Mesenchymal stem cell (in vitro differentiated cells and primary cell): ENCODE results near the gene PRPSAP1.
A peak's percentile ranks its signal among the peaks of the same experiment; 100 is the strongest.

ENCODE experiments used
- DNase-seq: peaks from one replicate; pipeline ENCODE4 v3.0.0-alpha.2; 2013
- H2AFZ ChIP-seq: one replicate; pipeline ENCODE4 v1.6.1; 2013; ENCODE audit warnings: low read depth, mild to moderate bottlenecking, control low read depth, inconsistent platforms, low read length, moderate library complexity
- H2AK5ac ChIP-seq: 2 replicates; pipeline ENCODE4 v1.6.1; 2013; ENCODE audit warnings: low read length, moderate library complexity, mild to moderate bottlenecking, inconsistent platforms; ENCODE audit not compliant: severe bottlenecking
- H2BK120ac ChIP-seq: one replicate; pipeline ENCODE4 v1.6.1; 2013; ENCODE audit warnings: low read depth, mild to moderate bottlenecking, inconsistent platforms, low read length, moderate library complexity
- H2BK12ac ChIP-seq, 2 experiments: one replicate each; pipeline ENCODE4 v1.6.1; 2013; ENCODE audit warnings: inconsistent platforms in 2 of 2, low read length in 2 of 2, mild to moderate bottlenecking in 2 of 2, moderate library complexity in 2 of 2, control low read depth in 1 of 2
- H2BK15ac ChIP-seq: one replicate; pipeline ENCODE4 v1.6.1; 2013; ENCODE audit warnings: mild to moderate bottlenecking, low read depth, inconsistent platforms; ENCODE audit not compliant: poor library complexity, severe bottlenecking
- H2BK5ac ChIP-seq: 2 replicates; pipeline ENCODE4 v1.6.1; 2013; ENCODE audit warnings: low read depth, mild to moderate bottlenecking, low read length, control low read depth, inconsistent platforms; ENCODE audit not compliant: poor library complexity, severe bottlenecking
- H3K14ac ChIP-seq, 2 experiments: one replicate each; pipeline ENCODE4 v1.6.1; 2013; ENCODE audit warnings: inconsistent platforms in 2 of 2, low read length in 2 of 2, control low read depth in 1 of 2, mild to moderate bottlenecking in 1 of 2, moderate library complexity in 1 of 2
- H3K18ac ChIP-seq, 2 experiments: one replicate each; pipeline ENCODE4 v1.6.1; 2013; ENCODE audit warnings: inconsistent platforms in 2 of 2, low read length in 2 of 2, control low read depth in 1 of 2, low read depth in 1 of 2, mild to moderate bottlenecking in 1 of 2
- H3K23ac ChIP-seq, 2 experiments: one replicate each; pipeline ENCODE4 v1.6.1; 2013; ENCODE audit warnings: inconsistent platforms in 2 of 2, low read length in 2 of 2, mild to moderate bottlenecking in 2 of 2, moderate library complexity in 2 of 2, control low read depth in 1 of 2
- H3K27ac ChIP-seq: 2 replicates; pipeline ENCODE4 v1.5.1; 2013; ENCODE audit warnings: mild to moderate bottlenecking, moderate library complexity, low read length, control low read depth, inconsistent platforms; ENCODE audit not compliant: poor library complexity, severe bottlenecking
- H3K27me3 ChIP-seq, 2 experiments: 2 replicates each; pipeline versions ENCODE4 v1.6.1 to v1.7.0; 2013; ENCODE audit warnings: low read length in 2 of 2, mild to moderate bottlenecking in 2 of 2, moderate library complexity in 2 of 2, control low read depth in 1 of 2, inconsistent platforms in 1 of 2; ENCODE audit not compliant: control insufficient read depth in 1 of 2, insufficient read depth in 1 of 2
- H3K36me3 ChIP-seq, 2 experiments: 2 replicates each; pipeline versions ENCODE4 v1.6.1 to v1.7.0; 2013; ENCODE audit warnings: low read length in 2 of 2, control low read depth in 1 of 2, inconsistent platforms in 1 of 2, low read depth in 1 of 2, mild to moderate bottlenecking in 1 of 2; ENCODE audit not compliant: insufficient read depth in 2 of 2, control insufficient read depth in 1 of 2
- H3K4ac ChIP-seq, 2 experiments: one replicate each; pipeline ENCODE4 v1.6.1; 2013; ENCODE audit warnings: inconsistent platforms in 2 of 2, low read length in 2 of 2, mild to moderate bottlenecking in 2 of 2, moderate library complexity in 2 of 2, control low read depth in 1 of 2, low read depth in 1 of 2
- H3K4me1 ChIP-seq: 2 replicates; pipeline ENCODE4 v1.6.1; 2013; ENCODE audit warnings: low read depth, low read length, control low read depth; ENCODE audit not compliant: control insufficient read depth, insufficient read depth
- H3K4me2 ChIP-seq: 2 replicates; pipeline ENCODE4 v1.6.1; 2013; ENCODE audit warnings: low read length, mild to moderate bottlenecking, inconsistent platforms; ENCODE audit not compliant: poor library complexity, severe bottlenecking
- H3K4me3 ChIP-seq, 2 experiments: 2 replicates each; pipeline versions ENCODE4 v1.5.1 to v1.7.0; 2013; ENCODE audit warnings: low read length in 2 of 2, mild to moderate bottlenecking in 2 of 2, control low read depth in 1 of 2, low read depth in 1 of 2; ENCODE audit not compliant: insufficient read depth in 1 of 2
- H3K79me1 ChIP-seq: replicated peaks from 2 replicates; pipeline ENCODE4 v1.6.1; 2013; ENCODE audit warnings: mild to moderate bottlenecking, control low read depth, low read length, inconsistent platforms; ENCODE audit not compliant: poor library complexity, severe bottlenecking
- H3K9ac ChIP-seq: 2 replicates; pipeline ENCODE4 v1.7.0; 2013; ENCODE audit warnings: mild to moderate bottlenecking, low read length, moderate library complexity
- H3K9me3 ChIP-seq: 2 replicates; pipeline ENCODE4 v1.7.0; 2013; ENCODE audit warnings: mild to moderate bottlenecking, low read length; ENCODE audit not compliant: control insufficient read depth
- H4K8ac ChIP-seq: one replicate; pipeline ENCODE4 v1.6.1; 2013; ENCODE audit warnings: inconsistent platforms, mild to moderate bottlenecking, low read length, moderate library complexity
- H4K91ac ChIP-seq: one replicate; pipeline ENCODE4 v1.6.1; 2013; ENCODE audit warnings: mild to moderate bottlenecking, low read length, inconsistent platforms
- WGBS: methylation state at CpG from one replicate; pipeline ENCODE4 v1.1.7; 2013; ENCODE audit warnings: mixed read lengths; 5-methylcytosine and 5-hydroxymethylcytosine counted together

PRPSAP1 gene

DNA sequence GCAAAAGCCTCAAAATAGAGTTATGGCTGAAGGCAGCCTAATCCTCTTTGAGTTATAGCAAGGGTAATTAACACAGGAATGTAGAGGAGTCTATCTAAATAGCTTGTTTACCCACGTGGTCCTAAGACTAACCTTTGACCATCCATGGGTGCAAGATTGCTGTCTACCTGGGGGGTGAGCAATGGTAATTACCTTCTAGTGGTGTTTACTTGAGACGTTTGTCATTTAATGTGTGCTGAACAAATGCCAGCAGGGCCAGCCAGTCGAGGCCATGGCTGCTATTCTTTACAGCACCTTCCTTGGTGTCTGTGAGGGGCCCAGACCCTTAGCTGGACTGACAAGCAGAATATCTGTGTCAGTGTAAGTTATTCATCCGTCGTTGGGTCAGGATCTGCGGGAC, 13.9 kb upstream of the PRPSAP1 start:
- Histone ChIP-seq H3K9me3 (no peaks in the 10 kb centered on the region), H3K36me3 (no peaks in the 10 kb centered on the region), H2BK5ac (no peak overlapping the region), H3K27me3 (no peaks in the 10 kb centered on the region), H3K4me2 (no peak overlapping the region), H2BK120ac (no peak overlapping the region), H3K23ac (no peak overlapping the region), H3K79me1 (no peaks in the 10 kb centered on the region), H4K8ac (no peak overlapping the region), H4K91ac (no peak overlapping the region), H2BK15ac (no peak overlapping the region), H3K27ac (no peak overlapping the region), H3K14ac (no peak overlapping the region), H3K9ac (no peak overlapping the region), H2AK5ac (no peak overlapping the region), H3K4me1 (peaks cover 18% of the 10 kb centered on the region), H2AFZ (no peak overlapping the region), H2BK12ac (no peak overlapping the region), H3K18ac (no peak overlapping the region), H3K4me3 (no peak overlapping the region), H3K4ac (no peak overlapping the region)
- WGBS: 72% methylated on average over 6 of the region's 6 CpGs
- DNase-seq: no peak

DNA sequence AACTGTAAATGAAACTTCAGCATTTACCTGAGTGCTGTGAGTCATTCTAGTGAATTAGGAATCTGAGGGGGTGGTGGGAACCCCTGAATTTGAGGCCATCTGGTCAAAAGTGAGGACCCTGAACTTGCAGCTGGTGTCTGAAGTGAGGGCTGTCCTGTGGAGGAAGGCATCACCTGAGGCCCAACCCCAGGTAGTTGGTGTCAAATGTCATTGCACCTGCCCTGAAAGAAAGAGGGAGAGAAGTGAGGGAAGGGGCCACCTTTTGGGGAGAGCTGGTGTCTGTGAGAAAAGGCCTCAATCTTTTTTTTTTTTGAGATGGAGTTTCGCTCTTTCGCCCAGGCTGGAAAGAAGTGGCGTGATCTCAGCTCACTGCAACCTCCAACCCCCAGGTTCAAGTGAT, 12.5 kb upstream of the PRPSAP1 start:
- H2AFZ ChIP-seq: no peak overlapping the region

DNA sequence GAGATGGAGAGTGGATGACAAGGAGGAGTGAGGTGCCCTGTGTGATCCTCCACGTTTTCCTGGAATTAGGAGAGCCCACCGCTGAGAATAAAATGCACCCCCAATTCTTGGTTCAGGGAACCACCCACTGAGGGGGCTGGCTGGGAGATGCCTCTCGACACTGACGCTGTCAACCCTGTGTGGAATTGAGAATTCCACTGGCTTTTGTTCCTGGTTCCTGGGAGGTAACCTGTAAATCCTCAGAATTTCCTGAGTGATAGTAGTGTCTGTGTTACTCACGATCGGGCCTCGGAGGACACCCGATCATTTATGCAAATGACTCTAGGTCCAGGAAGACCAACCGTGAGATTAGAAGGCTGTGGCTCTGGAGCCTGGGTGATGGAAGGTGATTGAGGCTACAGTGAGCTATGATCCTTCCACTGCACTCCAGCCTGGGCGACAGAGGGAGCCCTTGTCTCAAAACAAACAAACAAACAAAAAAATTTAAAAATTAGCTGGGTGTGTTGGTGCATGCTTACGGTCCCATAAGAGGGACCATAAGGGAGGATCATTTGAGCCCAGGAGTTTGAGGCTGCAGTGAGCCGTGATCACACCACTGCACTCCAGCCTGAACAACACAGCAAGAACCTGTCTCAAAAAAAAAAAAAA, 11.7 kb upstream of the PRPSAP1 start:
- Histone ChIP-seq H2AFZ (no peak overlapping the region), H3K18ac (no peak overlapping the region), H2BK12ac (no peak overlapping the region), H2BK15ac (no peak overlapping the region), H3K9ac (no peak overlapping the region), H3K4me2 (no peak overlapping the region), H3K4me1 (peaks cover 9% of the 10 kb centered on the region), H3K14ac (no peak overlapping the region), H3K4ac (no peak overlapping the region), H4K91ac (no peak overlapping the region), H3K27ac (no peak overlapping the region), H3K23ac (no peak overlapping the region), H3K4me3 (no peak overlapping the region), H2BK5ac (no peak overlapping the region), H2AK5ac (no peak overlapping the region), H3K79me1 (no peaks in the 10 kb centered on the region), H3K9me3 (no peaks in the 10 kb centered on the region), H2BK120ac (no peak overlapping the region), H3K36me3 (no peaks in the 10 kb centered on the region), H3K27me3 (no peaks in the 10 kb centered on the region), H4K8ac (no peak overlapping the region)
- no peak for DNase-seq
- 55% methylated on average over 9 of the region's 12 CpGs for WGBS

More for the DNA sequence above, 12.5 kb upstream of the PRPSAP1 start:
- H3K9me3 ChIP-seq: no peaks in the 10 kb centered on the region
- no peaks in the 10 kb centered on the region for H3K79me1 ChIP-seq
- H3K14ac ChIP-seq: no peak overlapping the region
- H2BK5ac ChIP-seq: no peak overlapping the region
- H3K18ac ChIP-seq: no peak overlapping the region
- 100% methylated on average over 3 of the region's 3 CpGs for WGBS
- no peak overlapping the region for H3K23ac ChIP-seq
- no peaks in the 10 kb centered on the region for H3K36me3 ChIP-seq
- no peak overlapping the region for H3K9ac ChIP-seq
- H2BK12ac ChIP-seq: no peak overlapping the region
- H3K4me2 ChIP-seq: no peak overlapping the region
- DNase-seq: no peak
- H3K27me3 ChIP-seq: no peaks in the 10 kb centered on the region
- H4K91ac ChIP-seq: no peak overlapping the region
- no peak overlapping the region for H2AK5ac ChIP-seq
- H4K8ac ChIP-seq: peak overlapping the region; percentile 51
- H3K4ac ChIP-seq: no peak overlapping the region
- peak overlapping the region; percentile 17 for H2BK15ac ChIP-seq
- no peak overlapping the region for H2BK120ac ChIP-seq
- no peak overlapping the region for H3K4me3 ChIP-seq
- no peak overlapping the region for H3K27ac ChIP-seq
- peaks cover 14% of the 10 kb centered on the region for H3K4me1 ChIP-seq

DNA sequence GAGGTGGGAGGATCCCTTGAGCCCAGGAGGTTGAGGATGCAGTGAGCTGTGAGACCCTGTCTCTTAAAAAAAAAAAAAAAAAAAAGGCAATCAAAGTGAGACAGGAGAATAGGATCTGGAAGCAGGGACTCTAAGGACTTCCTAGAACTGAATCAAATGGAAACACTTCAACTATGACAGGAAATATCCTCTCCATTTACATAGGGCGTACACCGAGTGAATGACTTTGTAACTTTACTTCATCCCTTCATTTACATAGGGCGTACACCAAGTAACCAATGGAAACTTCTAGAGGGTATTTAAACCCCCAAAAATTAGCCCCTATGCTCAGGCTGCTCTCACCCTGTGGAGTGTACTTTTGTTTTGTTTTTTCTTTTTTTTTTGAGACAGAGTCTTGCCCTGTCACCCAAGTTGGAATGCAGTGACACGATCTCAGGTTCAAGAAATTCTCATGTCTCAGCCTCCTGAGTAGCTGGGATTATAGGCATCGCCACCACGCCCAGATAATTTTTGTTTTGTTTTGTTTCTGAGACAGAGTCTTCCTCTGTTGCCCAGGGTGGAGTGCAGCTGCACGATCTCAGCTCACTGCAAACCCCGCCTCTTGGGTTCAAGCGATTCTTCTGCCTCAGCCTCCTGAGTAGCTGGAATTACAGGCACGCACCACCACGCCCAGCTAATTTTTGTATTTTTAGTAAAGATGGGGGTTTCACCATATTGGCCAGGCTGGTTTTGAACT, 9.6 kb upstream of the PRPSAP1 start:
- Histone ChIP-seq H3K4me2 (no peak overlapping the region), H4K91ac (no peak overlapping the region), H3K79me1 (no peaks in the 10 kb centered on the region), H3K4me1 (no peaks in the 10 kb centered on the region), H2AFZ (no peak overlapping the region), H3K23ac (no peak overlapping the region), H3K36me3 (no peaks in the 10 kb centered on the region), H3K9me3 (no peaks in the 10 kb centered on the region), H3K27me3 (no peaks in the 10 kb centered on the region), H2AK5ac (no peak overlapping the region), H2BK15ac (no peak overlapping the region), H3K27ac (no peak overlapping the region), H3K14ac (no peak overlapping the region), H2BK5ac (no peak overlapping the region), H3K4me3 (no peak overlapping the region), H2BK120ac (no peak overlapping the region), H2BK12ac (no peak overlapping the region), H4K8ac (no peak overlapping the region), H3K9ac (no peak overlapping the region), H3K18ac (no peak overlapping the region), H3K4ac (no peak overlapping the region)
- DNase-seq: no peak
- 90% methylated on average over 10 of the region's 11 CpGs for WGBS
